OCI-LY7 (cell line): ENCODE data around the gene HCRTR1. TPM values are rescaled to one million over a fixed set of nuclear protein-coding genes. Genes with fewer than 3 reads are reported as not detected.

Experiments
- BruUV-seq: library from RNA; stranded (reverse); fragments of 400-500 nt; replicated peaks from 2 replicates; lab custom pipeline; 2021; lab: Mats Ljungman, UMichigan
- CTCF ChIA-PET: fragments of 300-600 bp; sonication (Branson Sonifier 250); formaldehyde crosslinking; loops from one replicate; lab custom pipeline; 2022; ENCODE audit warnings: antibody characterized with exemption; ENCODE audit not compliant: unreplicated experiment; lab: Charles Lee
- POLR2A ChIA-PET: fragments of 300-600 bp; sonication (Branson Sonifier 250); formaldehyde crosslinking; loops from one replicate; lab custom pipeline; 2022; ENCODE audit warnings: antibody characterized with exemption; lab: Charles Lee
- DNase-seq: peaks from one replicate; pipeline ENCODE4 v3.0.0-alpha.2; 2015; ENCODE audit warnings: low spot score
- H2AFZ ChIP-seq: fragments of 200-600 bp; sonication (generic), shearing (Covaris generic); 2 replicates; pipeline ENCODE4 v1.6.1; 2014; ENCODE audit warnings: mild to moderate bottlenecking, antibody characterized with exemption, low read length, moderate library complexity
- H3K27ac ChIP-seq: fragments of 200-600 bp; sonication (generic); 2 replicates; pipeline ENCODE4 v1.5.1; 2014; ENCODE audit warnings: mixed run types, low read depth, mild to moderate bottlenecking, moderate library complexity, low read length, inconsistent platforms; ENCODE audit not compliant: poor library complexity, severe bottlenecking
- H3K36me3 ChIP-seq: fragments of 200-600 bp; sonication (generic); 2 replicates; pipeline ENCODE4 v1.6.1; 2014; ENCODE audit warnings: mild to moderate bottlenecking, antibody characterized with exemption, low read length, moderate library complexity, mixed read lengths; ENCODE audit not compliant: insufficient read depth
- H3K4me1 ChIP-seq: fragments of 200-600 bp; sonication (generic); 2 replicates; pipeline ENCODE4 v1.5.1; 2014; ENCODE audit warnings: mild to moderate bottlenecking, low read length; ENCODE audit not compliant: insufficient read depth, poor library complexity, severe bottlenecking
- H3K4me2 ChIP-seq: fragments of 200-600 bp; sonication (generic); 2 replicates; pipeline ENCODE4 v1.6.1; 2014; ENCODE audit warnings: mild to moderate bottlenecking, low read length
- H3K4me3 ChIP-seq: fragments of 200-600 bp; sonication (generic); 2 replicates; pipeline ENCODE4 v1.5.1; 2014; ENCODE audit warnings: mild to moderate bottlenecking, low read depth, low read length; ENCODE audit not compliant: poor library complexity, severe bottlenecking
- H3K79me2 ChIP-seq: fragments of 200-600 bp; sonication (generic); 2 replicates; pipeline ENCODE4 v1.6.1; 2016; ENCODE audit warnings: low read depth, mild to moderate bottlenecking, low read length, moderate library complexity, mixed read lengths; ENCODE audit not compliant: insufficient read depth
- H3K9me2 ChIP-seq: fragments of 200-600 bp; sonication (generic); 2 replicates; pipeline ENCODE4 v1.6.1; 2016; ENCODE audit warnings: mild to moderate bottlenecking, low read length, mixed read lengths; ENCODE audit not compliant: insufficient read depth
- H3K9me3 ChIP-seq: fragments of 200-600 bp; sonication (generic); 2 replicates; pipeline ENCODE4 v1.6.1; 2014; ENCODE audit warnings: mild to moderate bottlenecking, mixed run types, low read length, mixed read lengths
- H4K20me1 ChIP-seq: fragments of 200-600 bp; sonication (generic); 2 replicates; pipeline ENCODE4 v1.6.1; 2014; ENCODE audit warnings: mild to moderate bottlenecking, antibody characterized with exemption, low read length, moderate library complexity, mixed read lengths; ENCODE audit not compliant: insufficient read depth
- EZH2phosphoT487 ChIP-seq: fragments of 200-600 bp; sonication (generic); IDR thresholded peaks from 2 replicates; pipeline ENCODE4 v1.6.1; 2018; ENCODE audit warnings: low read depth, borderline replicate concordance, mild to moderate bottlenecking, mixed run types, antibody characterized with exemption, low read length, moderate library complexity, mixed read lengths
- intact Hi-C: fragments of 100-400 bp; cut with micrococcal nuclease; formaldehyde crosslinking; loops from one replicate; pipeline ENCODE4 v1.10.0; 2022; ENCODE audit not compliant: unreplicated experiment
- total RNA-seq, 2 experiments: library from RNA; depleted of rRNA in 1 of 2; stranded (reverse); fragments of >200 nt in 1 of 2; shearing (Covaris generic) in 1 of 2; gene quantifications; 2 replicates each; pipeline ENCODE4 v1.2.3, GENCODE V29; 2014 to 2022
- TF ChIP-seq, protein P1 (sequence below): fragments of 200-600 bp; sonication (generic); conservative IDR thresholded peaks from 2 replicates; pipeline ENCODE4 v1.5.1; 2014; ENCODE audit warnings: mild to moderate bottlenecking, antibody characterized with exemption, low read length, moderate library complexity, mixed read lengths

Gene HCRTR1
- total RNA-seq, 2 experiments from 2014 or later: not detected

DNA sequence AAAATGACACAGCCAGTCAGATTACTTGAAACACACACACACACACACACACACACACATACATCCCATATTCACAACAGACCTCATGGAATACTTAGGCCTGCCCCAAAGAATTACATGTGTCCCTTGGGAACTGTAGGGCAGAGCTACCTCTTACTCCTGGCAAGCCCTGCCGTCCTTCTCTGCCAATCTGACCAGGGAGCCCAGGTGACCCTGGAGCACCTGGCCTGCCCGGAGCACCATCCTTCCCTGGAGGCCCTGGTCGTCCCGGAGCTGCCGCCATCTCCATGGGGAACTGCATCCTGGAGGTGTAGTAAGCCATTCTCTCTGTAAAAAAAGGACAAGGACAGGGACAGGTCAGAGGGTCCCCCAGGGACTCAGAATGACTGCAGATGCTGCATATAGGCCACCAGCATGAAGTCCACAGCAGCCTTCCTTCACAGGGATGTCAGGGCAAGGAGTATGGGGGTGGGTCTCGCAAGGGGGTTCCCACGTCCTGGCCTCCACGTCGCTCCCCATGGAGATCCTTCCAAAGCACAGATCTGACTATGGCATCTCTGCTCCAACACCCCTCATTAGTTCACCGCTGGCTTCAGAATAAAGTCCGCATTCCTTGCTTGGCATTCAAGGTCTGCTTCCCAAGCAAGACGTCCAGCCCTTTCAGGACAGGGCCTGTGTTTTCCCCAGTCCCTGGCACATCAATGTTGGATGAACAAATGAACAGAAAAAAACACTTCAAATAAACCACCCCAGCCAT lies 36.4 kb downstream of the HCRTR1 start:
- TF ChIP-seq EZH2phosphoT487: no peak
- TF ChIP-seq, protein P1, sequence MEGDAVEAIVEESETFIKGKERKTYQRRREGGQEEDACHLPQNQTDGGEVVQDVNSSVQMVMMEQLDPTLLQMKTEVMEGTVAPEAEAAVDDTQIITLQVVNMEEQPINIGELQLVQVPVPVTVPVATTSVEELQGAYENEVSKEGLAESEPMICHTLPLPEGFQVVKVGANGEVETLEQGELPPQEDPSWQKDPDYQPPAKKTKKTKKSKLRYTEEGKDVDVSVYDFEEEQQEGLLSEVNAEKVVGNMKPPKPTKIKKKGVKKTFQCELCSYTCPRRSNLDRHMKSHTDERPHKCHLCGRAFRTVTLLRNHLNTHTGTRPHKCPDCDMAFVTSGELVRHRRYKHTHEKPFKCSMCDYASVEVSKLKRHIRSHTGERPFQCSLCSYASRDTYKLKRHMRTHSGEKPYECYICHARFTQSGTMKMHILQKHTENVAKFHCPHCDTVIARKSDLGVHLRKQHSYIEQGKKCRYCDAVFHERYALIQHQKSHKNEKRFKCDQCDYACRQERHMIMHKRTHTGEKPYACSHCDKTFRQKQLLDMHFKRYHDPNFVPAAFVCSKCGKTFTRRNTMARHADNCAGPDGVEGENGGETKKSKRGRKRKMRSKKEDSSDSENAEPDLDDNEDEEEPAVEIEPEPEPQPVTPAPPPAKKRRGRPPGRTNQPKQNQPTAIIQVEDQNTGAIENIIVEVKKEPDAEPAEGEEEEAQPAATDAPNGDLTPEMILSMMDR: no peak
- H3K36me3 ChIP-seq: no peaks in the 10 kb centered on the region
- no peak overlapping the region for H2AFZ ChIP-seq
- no peaks in the 10 kb centered on the region for H3K9me2 ChIP-seq
- no peak for DNase-seq
- no peak overlapping the region for H3K4me3 ChIP-seq
- no peaks in the 10 kb centered on the region for H3K4me1 ChIP-seq
- CTCF ChIA-PET: no interaction called here
- no peak overlapping the region for H3K4me2 ChIP-seq
- no peaks in the 10 kb centered on the region for H4K20me1 ChIP-seq
- intact Hi-C loops: no loop called here
- no peaks in the 10 kb centered on the region for H3K9me3 ChIP-seq
- BruUV-seq: no TSS peak
- no peaks in the 10 kb centered on the region for H3K79me2 ChIP-seq
- POLR2A ChIA-PET: no interaction called here
- H3K27ac ChIP-seq: no peak overlapping the region

DNA sequence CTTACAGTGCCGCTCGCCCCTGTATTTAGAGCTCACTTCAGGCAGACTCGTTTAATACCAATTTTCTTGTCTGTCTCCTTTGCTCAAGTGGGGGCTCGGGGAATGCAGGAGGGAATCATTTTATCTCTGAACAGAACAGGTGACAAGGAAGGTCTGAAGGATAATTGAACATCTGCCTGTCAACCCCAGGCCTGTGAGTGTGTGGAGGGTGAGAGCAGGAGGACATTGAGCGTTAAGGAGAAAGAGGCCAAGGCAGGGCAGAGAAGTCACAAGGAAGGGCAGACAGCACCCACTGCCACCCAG lies 36.9 kb downstream of the HCRTR1 start:
- intact Hi-C loops: no loop called here
- ChIA-PET POLR2A (no interaction called here), CTCF (interaction anchor here (0.5 kb wide), 1 partner anchor 38 kb away, joined by 3 read pairs; no protein-coding TSS in a partner anchor)
- no peak overlapping the region for H2AFZ ChIP-seq
- no peaks in the 10 kb centered on the region for H3K9me3 ChIP-seq
- no peak for DNase-seq
- no peaks in the 10 kb centered on the region for H4K20me1 ChIP-seq
- no peaks in the 10 kb centered on the region for H3K9me2 ChIP-seq
- no peaks in the 10 kb centered on the region for H3K79me2 ChIP-seq
- H3K36me3 ChIP-seq: no peaks in the 10 kb centered on the region
- no peak overlapping the region for H3K4me2 ChIP-seq
- H3K4me3 ChIP-seq: no peak overlapping the region
- H3K27ac ChIP-seq: no peak overlapping the region
- TF ChIP-seq, protein P1: no peak
- TF ChIP-seq EZH2phosphoT487: no peak
- BruUV-seq: no TSS peak
- no peaks in the 10 kb centered on the region for H3K4me1 ChIP-seq

DNA sequence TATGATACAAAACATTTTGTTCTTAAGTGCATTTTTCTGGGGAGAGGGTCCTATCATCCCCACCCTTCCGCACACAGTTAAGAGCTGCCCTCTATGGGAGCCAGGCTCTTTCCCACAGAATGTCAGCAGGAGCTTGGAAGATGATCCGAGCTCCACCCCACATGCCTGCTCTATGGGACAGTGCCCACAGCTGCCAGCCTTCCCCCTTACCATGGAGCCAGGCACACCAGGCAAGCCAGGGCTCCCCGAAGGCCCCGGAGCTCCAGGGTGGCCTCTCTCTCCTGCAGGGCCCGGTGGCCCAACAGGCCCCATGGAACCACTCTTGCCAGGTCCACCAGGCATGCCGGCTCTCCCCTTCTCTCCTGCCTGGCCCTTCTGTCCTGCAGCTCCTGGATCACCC lies 37.6 kb downstream of the HCRTR1 start:
- Histone ChIP-seq H3K4me2 (no peak overlapping the region), H2AFZ (no peak overlapping the region), H3K4me1 (no peaks in the 10 kb centered on the region), H3K79me2 (no peaks in the 10 kb centered on the region), H3K36me3 (no peaks in the 10 kb centered on the region), H3K27ac (no peak overlapping the region), H4K20me1 (no peaks in the 10 kb centered on the region), H3K9me3 (no peaks in the 10 kb centered on the region), H3K4me3 (no peak overlapping the region), H3K9me2 (no peaks in the 10 kb centered on the region)
- TF ChIP-seq, protein P1: no peak
- no peak for TF ChIP-seq EZH2phosphoT487
- CTCF ChIA-PET: interaction anchor here (0.5 kb wide), 1 partner anchor 37 kb away, joined by 3 read pairs; no protein-coding TSS in a partner anchor
- POLR2A ChIA-PET: no interaction called here
- intact Hi-C loops: no loop called here
- BruUV-seq: no TSS peak
- DNase-seq: no peak
